ENCODE measurements around the gene RNASE4.
"Not testable (repeated sequence)": the region's sequence is repeated elsewhere in the genome, so short reads cannot be mapped to it uniquely, and the experiment has no call there.

The RNASE4 gene, protein sequence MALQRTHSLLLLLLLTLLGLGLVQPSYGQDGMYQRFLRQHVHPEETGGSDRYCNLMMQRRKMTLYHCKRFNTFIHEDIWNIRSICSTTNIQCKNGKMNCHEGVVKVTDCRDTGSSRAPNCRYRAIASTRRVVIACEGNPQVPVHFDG

DNA sequence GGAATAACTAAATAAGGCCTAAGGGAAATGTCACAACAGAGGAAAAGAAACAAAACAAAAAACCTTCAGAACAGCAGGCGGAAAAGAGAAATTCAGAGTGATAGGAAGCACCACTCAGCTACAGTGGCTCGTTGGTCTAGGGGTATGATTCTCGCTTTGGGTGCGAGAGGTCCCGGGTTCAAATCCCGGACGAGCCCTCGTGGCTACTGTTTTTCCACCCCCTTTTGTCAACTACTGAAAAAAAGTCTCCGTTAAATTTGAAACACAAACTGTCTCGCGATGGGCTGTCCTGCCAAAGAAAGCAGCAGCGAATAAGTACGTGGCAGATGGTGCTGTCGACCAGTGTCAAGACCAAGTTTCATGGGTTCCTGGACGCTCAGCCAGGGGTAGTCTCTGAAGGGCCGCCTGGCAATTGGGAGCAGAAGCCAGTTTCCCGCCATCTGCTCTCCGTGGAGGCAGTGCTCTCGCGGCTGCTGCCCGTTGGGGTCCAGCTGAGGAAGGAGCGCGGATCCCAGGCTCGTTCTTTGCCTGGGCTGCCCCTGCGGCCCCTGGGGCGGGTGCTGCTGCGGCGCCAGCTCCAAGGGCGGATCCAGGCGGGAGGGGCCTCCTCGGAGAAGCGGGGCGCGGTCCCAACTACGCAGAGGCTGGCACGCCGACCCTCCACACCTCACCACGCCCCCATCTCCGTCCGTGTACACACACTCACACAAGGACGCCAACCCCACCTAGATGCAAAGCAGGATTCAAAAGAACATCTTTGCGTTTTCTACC, at the start of gene RNASE4:
Gene RNASE4, plus strand, starts transcription at position 670 of the 771 bp plus-strand sequence. CDS start 14,812 bp downstream, outside the sequence.
- peak within 1 kb of the TSS; percentile 81 for H3K4me3 ChIP-seq (ENCODE audit: low read depth, low read length)
- in situ Hi-C loops (cut with HindIII; ENCODE audit: low sequenced_read_pairs) = no loop called here
- DNase-seq (ENCODE audit: low read depth) = peak; percentile 60
- TF ChIP-seq, protein P1, sequence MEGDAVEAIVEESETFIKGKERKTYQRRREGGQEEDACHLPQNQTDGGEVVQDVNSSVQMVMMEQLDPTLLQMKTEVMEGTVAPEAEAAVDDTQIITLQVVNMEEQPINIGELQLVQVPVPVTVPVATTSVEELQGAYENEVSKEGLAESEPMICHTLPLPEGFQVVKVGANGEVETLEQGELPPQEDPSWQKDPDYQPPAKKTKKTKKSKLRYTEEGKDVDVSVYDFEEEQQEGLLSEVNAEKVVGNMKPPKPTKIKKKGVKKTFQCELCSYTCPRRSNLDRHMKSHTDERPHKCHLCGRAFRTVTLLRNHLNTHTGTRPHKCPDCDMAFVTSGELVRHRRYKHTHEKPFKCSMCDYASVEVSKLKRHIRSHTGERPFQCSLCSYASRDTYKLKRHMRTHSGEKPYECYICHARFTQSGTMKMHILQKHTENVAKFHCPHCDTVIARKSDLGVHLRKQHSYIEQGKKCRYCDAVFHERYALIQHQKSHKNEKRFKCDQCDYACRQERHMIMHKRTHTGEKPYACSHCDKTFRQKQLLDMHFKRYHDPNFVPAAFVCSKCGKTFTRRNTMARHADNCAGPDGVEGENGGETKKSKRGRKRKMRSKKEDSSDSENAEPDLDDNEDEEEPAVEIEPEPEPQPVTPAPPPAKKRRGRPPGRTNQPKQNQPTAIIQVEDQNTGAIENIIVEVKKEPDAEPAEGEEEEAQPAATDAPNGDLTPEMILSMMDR (IDR thresholded peaks at IDR 0.05; ENCODE audit: low read depth, low read length, missing control alignments) = no peak

DNA sequence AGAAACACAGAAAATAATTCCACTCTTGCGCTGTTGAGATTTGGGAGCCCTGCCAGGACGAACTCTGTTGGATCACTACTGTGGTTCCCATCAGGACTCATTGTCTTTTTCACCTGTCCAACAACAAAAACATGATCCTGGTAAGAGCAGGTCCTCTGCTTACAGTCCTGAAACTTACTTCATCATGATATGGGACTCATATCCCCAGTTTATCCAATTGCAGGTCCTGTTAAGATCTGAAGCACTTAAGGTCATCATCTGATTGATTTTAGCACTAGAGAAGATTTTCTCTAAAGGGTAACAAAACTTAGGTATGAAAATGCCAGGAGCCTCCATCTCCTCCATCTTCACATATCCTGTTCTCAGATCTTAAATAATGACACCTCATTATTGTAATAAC, 42.8 kb upstream of the RNASE4 start, which contains the start of gene OR6S1:
Gene OR6S1, minus strand, starts transcription at position 101 of the 400 bp plus-strand sequence. Its CDS starts 0 bp downstream, at position 101.
- TF ChIP-seq, protein P1 (IDR thresholded peaks at IDR 0.05; ENCODE audit: low read depth, low read length, missing control alignments) = no peak
- no peak within 1 kb of the TSS for H3K4me3 ChIP-seq (ENCODE audit: low read depth, low read length)
- no peak for DNase-seq (ENCODE audit: low read depth)
- in situ Hi-C loops (cut with HindIII; ENCODE audit: low sequenced_read_pairs) = no loop called here

DNA sequence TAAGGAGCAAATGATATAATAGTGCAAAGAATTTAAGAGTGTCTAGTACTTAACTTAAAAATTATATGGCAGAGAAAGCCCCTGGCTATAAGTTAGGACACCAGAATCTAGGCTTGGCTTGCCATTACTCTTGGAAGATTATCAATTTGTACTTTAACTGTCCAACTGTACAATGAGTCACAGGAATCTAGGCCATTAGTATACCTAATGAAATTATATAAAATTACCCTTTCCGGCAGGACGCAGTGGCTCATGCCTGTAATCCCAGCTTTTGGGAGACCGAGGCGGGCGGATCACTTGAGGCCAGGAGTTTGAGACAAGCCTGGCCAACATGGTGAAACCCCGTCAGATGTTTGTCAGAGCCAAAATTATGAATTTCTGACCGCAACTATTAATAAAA, 42.2 kb upstream of the RNASE4 start:
- no peak for DNase-seq (ENCODE audit: low read depth)
- in situ Hi-C loops (cut with HindIII; ENCODE audit: low sequenced_read_pairs) = no loop called here
- TF ChIP-seq, protein P1 (IDR thresholded peaks at IDR 0.05; ENCODE audit: low read depth, low read length, missing control alignments) = no peak

DNA sequence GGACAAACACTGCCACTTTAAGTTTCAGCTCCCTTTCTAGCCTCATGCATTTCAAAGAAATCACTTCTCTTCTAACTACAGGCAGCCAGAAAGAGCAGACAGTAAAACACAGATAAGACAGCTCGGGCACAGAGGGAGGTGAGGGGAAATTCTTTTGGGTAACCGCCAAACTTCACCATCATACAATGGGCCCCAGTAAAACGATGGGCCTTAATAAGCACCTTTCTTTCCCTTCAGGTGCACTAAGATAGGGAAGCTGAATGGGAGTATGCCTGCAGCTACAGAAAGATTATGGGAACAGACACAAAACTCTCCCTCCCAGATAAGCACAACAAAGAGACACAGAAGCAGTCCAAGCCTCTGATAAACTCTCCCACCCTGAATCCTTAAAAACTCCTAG, 41.6 kb upstream of the RNASE4 start:
- in situ Hi-C loops (cut with HindIII; ENCODE audit: low sequenced_read_pairs); DNase-seq (ENCODE audit: low read depth); H3K4me3 ChIP-seq (ENCODE audit: low read depth, low read length): not testable (repeated sequence)

More for the DNA sequence above, 42.2 kb upstream of the RNASE4 start:
- H3K4me3 ChIP-seq (ENCODE audit: low read depth, low read length) = no peak overlapping the region

DNA sequence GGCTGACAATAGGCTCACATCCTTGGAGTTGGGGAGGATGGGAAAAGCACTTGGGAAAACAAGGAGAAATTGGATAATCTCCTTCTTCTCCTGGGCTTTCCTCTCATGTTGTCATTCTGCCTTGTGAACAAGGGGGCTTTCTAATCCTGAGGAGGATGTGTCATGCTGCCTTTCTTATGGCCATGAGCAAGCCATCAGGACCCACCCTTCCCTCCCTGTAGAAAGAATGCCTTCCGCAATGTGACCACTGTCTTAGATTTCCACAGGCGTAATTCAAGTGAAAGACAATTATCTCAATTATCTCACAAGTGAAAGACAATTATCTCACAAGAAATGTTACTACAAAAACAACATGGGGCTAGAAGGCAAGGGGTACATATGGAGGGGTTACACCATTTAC, 39.8 kb upstream of the RNASE4 start:
- in situ Hi-C loops (cut with HindIII; ENCODE audit: low sequenced_read_pairs) = no loop called here
- H3K4me3 ChIP-seq (ENCODE audit: low read depth, low read length) = no peak overlapping the region
- TF ChIP-seq, protein P1 (IDR thresholded peaks at IDR 0.05; ENCODE audit: low read depth, low read length, missing control alignments) = no peak
- no peak for DNase-seq (ENCODE audit: low read depth)

DNA sequence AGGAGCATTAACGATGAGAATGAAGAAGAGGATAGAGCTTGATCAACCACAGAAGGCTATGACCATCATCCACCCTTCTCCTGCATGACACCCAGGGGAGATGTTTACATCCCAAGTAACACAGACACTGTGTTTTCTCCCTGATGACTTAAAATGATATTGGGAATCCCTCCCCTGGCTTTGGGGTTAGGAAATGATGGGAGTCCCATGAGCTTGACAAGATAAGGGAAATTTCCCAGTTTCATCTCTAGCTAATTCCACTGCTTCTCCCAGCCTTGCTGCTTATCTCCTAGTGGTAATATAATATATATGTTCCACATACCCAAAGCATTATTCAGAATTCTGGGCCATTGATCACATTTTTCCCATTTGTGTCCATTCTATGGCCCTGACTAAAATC, 38.9 kb upstream of the RNASE4 start:
- H3K4me3 ChIP-seq (ENCODE audit: low read depth, low read length) = no peak overlapping the region
- in situ Hi-C loops (cut with HindIII; ENCODE audit: low sequenced_read_pairs) = no loop called here
- TF ChIP-seq, protein P1 (IDR thresholded peaks at IDR 0.05; ENCODE audit: low read depth, low read length, missing control alignments) = no peak
- DNase-seq (ENCODE audit: low read depth) = no peak

All from astrocyte of the cerebellum (primary cell).